OCI-LY3 (cell line): ENCODE data around the gene MEIOC.

Experiments
- CTCF ChIP-seq: fragments of 200-600, 300-600 bp; sonication (generic); IDR thresholded peaks from 2 replicates; pipeline ENCODE4 v1.5.1; 2014; ENCODE audit warnings: antibody characterized with exemption, low read length, low read depth
- EZH2phosphoT487 ChIP-seq: fragments of 200-600 bp; shearing (Covaris generic); IDR thresholded peaks from 2 replicates; pipeline ENCODE4 v1.6.1; 2018; ENCODE audit warnings: antibody characterized with exemption, mixed run types, low read depth

- no peak for TF ChIP-seq CTCF
- TF ChIP-seq EZH2phosphoT487 = no peak
These were observed 47.4 kb upstream of the MEIOC start for GRCh38 chr17:44608727-44609435.
